K562 (cell line): Measurements from ENCODE around the gene DLAT. TPM values are rescaled to one million over a fixed set of nuclear protein-coding genes. Genes with fewer than 3 reads are reported as not detected.

ENCODE experiments used
- BRD4 ChIP-seq: fragments of 200-600 bp; sonication (generic); IDR thresholded peaks from 2 replicates; pipeline ENCODE4 v1.6.1; 2017; ENCODE audit warnings: inconsistent platforms
- CXXC5 ChIP-seq: fragments of 250-450 bp; sonication (Bioruptor Pico); IDR thresholded peaks from 2 replicates; pipeline ENCODE4 v1.8.0; 2022; ENCODE audit warnings: inconsistent platforms, mild to moderate bottlenecking, moderate library complexity
- GTF3C2 ChIP-seq: IDR thresholded peaks from 3 replicates; pipeline ENCODE4 v1.6.1; 2011; ENCODE audit warnings: borderline replicate concordance, mild to moderate bottlenecking, moderate library complexity; ENCODE audit not compliant: insufficient read length; ENCODE audit errors: extremely low read depth
- L3MBTL2 ChIP-seq: fragments of 450-650 bp; IDR thresholded peaks from 2 replicates; pipeline ENCODE4 v1.6.1; 2016; ENCODE audit warnings: mild to moderate bottlenecking, moderate library complexity
- MNT ChIP-seq, 2 experiments: fragments of 450-650 bp; conservative IDR thresholded peaks; 2 replicates each; pipeline ENCODE4 v1.6.1; 2017; ENCODE audit warnings: mild to moderate bottlenecking in 2 of 2, moderate library complexity in 2 of 2
- NEUROD1 ChIP-seq: fragments of 150-350 bp; IDR thresholded peaks from 2 replicates; pipeline ENCODE4 v1.6.1; 2014; ENCODE audit warnings: borderline replicate concordance, low read length, low read depth; ENCODE audit not compliant: partially characterized antibody
- PBX2 ChIP-seq, 2 experiments: IDR thresholded peaks in 1 of 2; conservative IDR thresholded peaks in 1 of 2; 2 replicates each; pipeline ENCODE4 v1.6.1; 2016; ENCODE audit warnings: low read depth in 2 of 2, mild to moderate bottlenecking in 1 of 2, missing compliant biosample characterization in 1 of 2, missing genetic modification characterization in 1 of 2, moderate library complexity in 1 of 2
- PCBP1 ChIP-seq: fragments of 200-400 bp; formaldehyde crosslinking; IDR thresholded peaks from 2 replicates; pipeline ENCODE4 v1.6.1; 2018; ENCODE audit warnings: mild to moderate bottlenecking, low read depth, low read length; ENCODE audit not compliant: poor library complexity, severe bottlenecking
- SAFB2 ChIP-seq: fragments of 200-400 bp; formaldehyde crosslinking; IDR thresholded peaks from 2 replicates; pipeline ENCODE4 v1.6.1; 2018; ENCODE audit warnings: borderline replicate concordance, low read length, low read depth, moderate library complexity; ENCODE audit not compliant: severe bottlenecking
- SMAD2 ChIP-seq: fragments of 150-350 bp; IDR thresholded peaks from 2 replicates; pipeline ENCODE4 v1.6.1; 2014; ENCODE audit warnings: low read depth, mild to moderate bottlenecking, low read length
- STAT5A ChIP-seq: IDR thresholded peaks from 2 replicates; pipeline ENCODE4 v1.6.1; 2012; ENCODE audit warnings: low read length, inconsistent platforms, borderline replicate concordance
- TRIM25 ChIP-seq: fragments of 450-650 bp; IDR thresholded peaks from 2 replicates; pipeline ENCODE4 v1.7.0; 2016; ENCODE audit warnings: borderline replicate concordance
- ZBTB9 ChIP-seq: fragments of 450-650 bp; formaldehyde crosslinking; IDR thresholded peaks from 2 replicates; pipeline ENCODE4 v1.4.0; 2020; ENCODE audit warnings: mild to moderate bottlenecking, moderate library complexity
- ZKSCAN3 ChIP-seq: fragments of 250-450 bp; sonication (Bioruptor Pico); IDR thresholded peaks from 2 replicates; pipeline ENCODE4 v1.4.0; 2020
- ZNF175 ChIP-seq: fragments of 200-800 bp; sonication (Bioruptor generic); IDR thresholded peaks from 2 replicates; pipeline ENCODE4 v1.6.1; 2016; ENCODE audit warnings: low read depth, mild to moderate bottlenecking, missing genetic modification characterization, missing compliant biosample characterization
- ZNF274 ChIP-seq: IDR thresholded peaks from 2 replicates; pipeline ENCODE4 v1.6.1; 2011; ENCODE audit warnings: low read depth, mild to moderate bottlenecking, low read length, moderate library complexity, borderline replicate concordance
- polyA plus RNA-seq, 8 experiments: library from polyadenylated mRNA; depleted of rRNA in 4 of 8; stranded (reverse) in 5 of 8; unstranded in 3 of 8; fragments of >200 nt; fragmentation: Nextera tagmentation in 2 of 8; fragmentation: Illumina TruSeq in 1 of 8; extraction: Ambion mirVana in 2 of 8; extraction: Trizol in 1 of 8; gene quantifications; 2 replicates each; pipeline versions ENCODE4 v1.2.1 to v1.2.3, GENCODE V29; 2011 to 2014; ENCODE audit warnings: inconsistent platforms in 1 of 8, missing spikeins in 1 of 8
- total RNA-seq, 7 experiments: library from RNA; depleted of rRNA in 6 of 7; stranded (reverse); fragments of >200 nt in 6 of 7; fragmentation: Illumina TruSeq in 2 of 7; extraction: Trizol in 2 of 7; gene quantifications; 2 replicates each; pipeline versions ENCODE4 v1.2.1 to v1.2.3, GENCODE V29; 2011 to 2021; ENCODE audit warnings: low replicate concordance in 1 of 7

DLAT gene
- total and polyA plus RNA-seq, 9 of the 15 experiments (the other 6 are each of a cell fraction or from before 2014, with no cell fraction given) = 41.7 to 152 (median 105) TPM

GRCh38 chr11:112085822-112086421 lies 60.7 kb downstream of the DLAT start (continued):
- peak; percentile 63 to 71 for TF ChIP-seq MNT (conservative IDR thresholded peaks at IDR 0.05)
- no peak for TF ChIP-seq STAT5A
- no peak for TF ChIP-seq PCBP1
- no peak for TF ChIP-seq SMAD2
- TF ChIP-seq PBX2 (CRISPR knock-in tag; IDR thresholded peaks at IDR 0.05; ENCODE audit: low read depth) = no peak
- TF ChIP-seq PBX2 (tag; conservative IDR thresholded peaks at IDR 0.05; ENCODE audit: low read depth) = peak; percentile 47
- TF ChIP-seq SAFB2 = no peak
- no peak for TF ChIP-seq BRD4
- no peak for TF ChIP-seq ZNF274
- TF ChIP-seq ZBTB9 = no peak
- TF ChIP-seq TRIM25 = no peak
- peak; percentile 29 for TF ChIP-seq NEUROD1
- no peak for TF ChIP-seq ZKSCAN3 (CRISPR knock-in tag)
- TF ChIP-seq CXXC5 (CRISPR knock-in tag) = no peak
- TF ChIP-seq ZNF175 = no peak
- peak; percentile 25 for TF ChIP-seq GTF3C2
- peak; percentile 82 for TF ChIP-seq L3MBTL2
